ENCODE data around the gene HOGA1. TPM values are rescaled to one million over a fixed set of nuclear protein-coding genes. Genes with fewer than 3 reads are reported as not detected.
"Not testable (repeated sequence)": the region's sequence is repeated elsewhere in the genome, so short reads cannot be mapped to it uniquely, and the experiment has no call there.

The HOGA1 gene
- polyA plus RNA-seq, 3 donors, result 35.9 to 47.1 (median 45.2) TPM

DNA sequence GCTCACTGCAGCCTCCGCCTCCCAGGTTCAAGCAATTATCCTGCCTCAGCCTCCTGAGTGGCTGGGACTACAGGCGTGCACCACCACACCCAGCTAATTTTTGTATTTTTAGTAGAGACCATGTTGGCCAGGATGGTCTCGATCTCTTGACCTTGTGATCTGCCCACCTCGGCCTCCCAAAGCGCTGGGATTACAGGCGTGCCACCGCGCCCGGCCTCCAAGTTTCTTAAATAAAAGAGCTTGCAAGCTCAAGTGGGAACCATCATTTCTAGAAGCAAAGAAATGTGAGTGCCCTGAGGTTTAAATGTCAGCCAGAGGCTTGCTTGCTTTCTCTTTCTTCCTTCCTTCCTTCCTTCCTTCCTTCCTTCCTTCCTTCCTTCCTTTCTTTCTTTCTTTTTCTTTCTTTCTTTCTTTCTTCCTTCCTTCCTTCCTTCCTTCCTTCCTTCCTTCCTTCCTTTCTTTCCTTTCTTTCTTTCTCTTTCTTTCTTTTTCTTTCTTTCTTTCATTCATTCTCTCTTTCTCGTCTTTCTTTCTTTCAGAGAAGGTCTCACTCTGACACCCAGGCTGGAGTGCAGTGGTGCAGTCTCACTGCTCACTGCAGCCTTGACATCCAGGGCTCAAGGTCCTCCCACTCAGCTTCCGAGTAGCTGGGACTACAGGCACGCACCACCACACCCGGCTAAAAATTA, 58.4 kb downstream of the HOGA1 start:
- not testable (repeated sequence) for DNase-seq (ENCODE audit: low read depth in 3 of 3, low spot score in 2 of 3)

DNA sequence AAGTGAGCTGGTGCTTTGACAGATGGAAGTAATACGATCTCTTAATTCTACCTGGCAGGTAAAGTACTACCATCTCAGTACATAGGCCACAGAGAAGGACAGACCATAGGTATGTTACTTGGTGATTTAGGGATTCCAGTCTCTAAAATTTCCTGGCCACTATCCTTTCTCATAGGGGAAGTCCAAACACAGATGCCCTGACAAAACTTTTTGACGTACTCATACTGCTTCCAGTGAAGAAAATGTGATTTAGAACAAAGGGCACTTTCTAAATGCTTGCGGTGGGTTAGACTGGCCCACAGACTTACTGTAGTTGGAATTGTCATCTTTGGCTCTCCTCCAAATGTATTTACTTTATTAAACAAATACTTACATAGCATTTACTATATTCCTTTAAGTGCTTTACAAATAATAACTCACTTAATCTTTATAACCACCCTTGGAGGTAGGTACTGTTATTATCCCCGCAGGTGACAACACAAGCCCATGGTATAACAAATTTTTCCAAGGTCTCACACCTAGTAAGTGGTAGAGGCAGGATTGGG, 59.3 kb downstream of the HOGA1 start:
- no peak for DNase-seq (ENCODE audit: low read depth in 3 of 3, low spot score in 2 of 3)

DNA sequence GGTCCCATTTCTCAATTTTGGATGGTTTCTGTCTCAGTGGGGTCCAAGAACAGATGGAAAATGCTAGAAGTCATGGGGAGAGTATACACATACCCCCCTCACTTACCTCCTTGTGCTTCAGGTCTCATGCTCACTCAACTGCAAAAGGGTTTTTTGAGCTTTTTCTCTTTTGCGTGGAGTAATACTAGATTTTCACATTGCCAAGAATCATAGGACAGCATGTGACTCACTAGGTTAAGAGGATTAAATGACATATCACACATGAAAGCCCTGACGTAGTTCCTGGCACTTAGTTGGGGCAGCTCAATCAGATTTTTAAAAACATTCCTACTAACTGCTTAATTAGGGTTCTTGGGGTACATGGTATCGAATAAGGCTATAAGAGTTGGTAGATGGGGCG, 60.7 kb downstream of the HOGA1 start:
- no peak for DNase-seq (ENCODE audit: low read depth in 3 of 3, low spot score in 2 of 3)

DNA sequence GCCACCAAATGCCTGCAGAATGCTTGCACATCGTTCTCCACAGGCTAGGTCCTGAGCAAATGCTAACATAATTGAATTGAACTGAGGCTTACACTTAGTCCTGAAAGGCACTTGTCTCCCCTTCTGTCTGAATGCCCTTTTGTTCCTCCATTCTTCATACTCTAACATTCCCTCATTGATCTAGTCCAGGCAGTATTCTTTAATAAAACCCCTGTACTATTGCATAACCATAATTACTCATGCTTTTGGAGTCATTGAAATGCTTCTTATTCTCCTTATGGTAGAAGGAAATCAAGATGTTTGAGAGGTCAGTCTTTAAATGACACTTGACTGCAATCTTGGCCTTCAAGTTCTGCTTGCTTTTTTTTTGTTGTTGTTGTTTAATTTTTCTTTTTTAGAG, 63.4 kb downstream of the HOGA1 start:
- no peak for DNase-seq (ENCODE audit: low read depth in 3 of 3, low spot score in 2 of 3)

- no peak for DNase-seq (ENCODE audit: low read depth in 3 of 3, low spot score in 2 of 3)
Measured at GRCh38 chr10:97648562-97649404, 64.6 kb downstream of the HOGA1 start.

DNA sequence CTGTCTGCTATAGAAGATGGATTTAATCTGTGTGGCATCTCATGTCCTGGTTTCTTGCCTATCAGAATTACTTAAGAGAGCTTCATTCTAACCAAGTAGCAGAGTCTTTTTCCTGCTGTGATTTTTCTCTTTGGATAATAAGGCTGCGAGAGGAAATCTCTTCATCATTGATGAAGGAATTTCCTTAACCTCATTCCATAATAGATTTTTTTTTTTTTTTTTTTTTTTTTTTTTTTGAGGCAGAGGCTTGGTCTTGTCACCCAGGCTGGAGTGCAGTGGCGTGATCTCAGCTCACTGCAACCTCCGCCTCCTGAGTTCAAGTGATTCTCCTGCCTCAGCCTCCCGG, 65.2 kb downstream of the HOGA1 start:
- not testable (repeated sequence) for DNase-seq (ENCODE audit: low read depth in 3 of 3, low spot score in 2 of 3)

GRCh38 chr10:97650726-97651125, 66.5 kb downstream of the HOGA1 start:
- DNase-seq (ENCODE audit: low read depth in 3 of 3, low spot score in 2 of 3), result no peak

GRCh38 chr10:97651773-97652172, 67.6 kb downstream of the HOGA1 start:
- DNase-seq (ENCODE audit: low read depth in 3 of 3, low spot score in 2 of 3), result no peak

GRCh38 chr10:97656777-97657176, 72.6 kb downstream of the HOGA1 start:
- no peak for DNase-seq (ENCODE audit: low read depth in 3 of 3, low spot score in 2 of 3)

DNA sequence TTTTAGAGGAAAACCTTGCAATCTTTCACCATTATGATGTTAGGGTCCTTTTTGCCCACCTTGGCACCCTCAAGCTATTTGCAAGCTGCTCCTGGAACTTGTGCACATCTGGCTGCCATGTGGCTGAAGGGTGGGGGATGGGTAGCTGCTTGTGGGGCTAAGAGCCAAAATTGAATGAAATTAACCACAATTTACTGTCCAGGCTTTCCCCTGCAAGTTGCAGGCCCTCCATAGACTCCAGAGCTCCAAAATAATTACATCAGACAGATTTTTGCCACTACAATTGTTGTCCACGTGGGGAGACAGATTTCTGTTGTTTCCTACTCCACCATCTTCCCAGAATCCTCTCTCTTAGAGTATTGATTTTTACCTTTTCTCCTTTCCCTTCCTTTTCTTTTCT, 75.4 kb downstream of the HOGA1 start:
- no peak for DNase-seq (ENCODE audit: low read depth in 3 of 3, low spot score in 2 of 3)

Other genes with a start within 250 kb of the HOGA1 start
- gene FRAT2, start 249.7 kb upstream of the HOGA1 start, polyA plus RNA-seq (ENCODE audit: insufficient read length in 3 of 3), result 10 to 100 TPM; 12.8 to 13.5 (median 12.8) TPM
- gene RRP12, start 183.0 kb upstream of the HOGA1 start, polyA plus RNA-seq (ENCODE audit: insufficient read length in 3 of 3), result 10 to 100 TPM; 19.2 to 20.4 (median 20.1) TPM
- 100 to 1,000 TPM; 163 to 177 (median 174) TPM for gene PGAM1, start 158.2 kb upstream of the HOGA1 start, polyA plus RNA-seq (ENCODE audit: insufficient read length in 3 of 3)
- 10 to 100 TPM; 31.8 to 39.7 (median 34.4) TPM for gene EXOSC1, start 138.4 kb upstream of the HOGA1 start, polyA plus RNA-seq (ENCODE audit: insufficient read length in 3 of 3)
- gene ZDHHC16, start 138.2 kb upstream of the HOGA1 start, polyA plus RNA-seq (ENCODE audit: insufficient read length in 3 of 3), result 10 to 100 TPM; 33.9 to 39.8 (median 37.5) TPM
- gene MMS19, start 86.0 kb upstream of the HOGA1 start, polyA plus RNA-seq (ENCODE audit: insufficient read length in 3 of 3), result 10 to 100 TPM; 82.2 to 94.1 (median 84.4) TPM
- 1 to 10 TPM; 6.6 to 8.8 (median 7.0) TPM for gene UBTD1, start 85.5 kb upstream of the HOGA1 start, polyA plus RNA-seq (ENCODE audit: insufficient read length in 3 of 3)
- gene ANKRD2, start 11.6 kb upstream of the HOGA1 start, polyA plus RNA-seq (ENCODE audit: insufficient read length in 3 of 3), result under 1 TPM; 0.22 to 0.54 (median 0.40) TPM
- gene C10orf62, start 5.3 kb downstream of the HOGA1 start, polyA plus RNA-seq (ENCODE audit: insufficient read length in 3 of 3), result under 1 TPM; 0.28 to 0.35 (median 0.33) TPM
- gene MORN4, start 49.1 kb downstream of the HOGA1 start, polyA plus RNA-seq (ENCODE audit: insufficient read length in 3 of 3), result 10 to 100 TPM; 20.3 to 24.2 (median 24.0) TPM
- 10 to 100 TPM; 20.3 to 22.0 (median 20.3) TPM for gene PI4K2A, start 56.3 kb downstream of the HOGA1 start, polyA plus RNA-seq (ENCODE audit: insufficient read length in 3 of 3)
- gene AVPI1, start 102.9 kb downstream of the HOGA1 start, polyA plus RNA-seq (ENCODE audit: insufficient read length in 3 of 3), result 1 to 10 TPM; 4.1 to 4.7 (median 4.4) TPM
- gene MARVELD1, start 129.3 kb downstream of the HOGA1 start, polyA plus RNA-seq (ENCODE audit: insufficient read length in 3 of 3), result 10 to 100 TPM; 43.2 to 46.2 (median 44.4) TPM
- 10 to 100 TPM; 21.4 to 22.6 (median 22.6) TPM for gene ZFYVE27, start 152.7 kb downstream of the HOGA1 start, polyA plus RNA-seq (ENCODE audit: insufficient read length in 3 of 3)
- under 1 TPM; 0.07 to 0.16 (median 0.08) TPM for gene SFRP5, start 187.6 kb downstream of the HOGA1 start, polyA plus RNA-seq (ENCODE audit: insufficient read length in 3 of 3)